SH-SY5Y (cell line): ENCODE data around the gene RREB1.

ENCODE experiments used
- GATA2 ChIP-seq: IDR thresholded peaks from 2 replicates; pipeline ENCODE4 v1.6.1; 2011; ENCODE audit warnings: mild to moderate bottlenecking, low read depth, low read length
- GATA3 ChIP-seq: IDR thresholded peaks from 2 replicates; pipeline ENCODE4 v1.6.1; 2011; ENCODE audit warnings: low read depth, mild to moderate bottlenecking, low read length, moderate library complexity

DNA sequence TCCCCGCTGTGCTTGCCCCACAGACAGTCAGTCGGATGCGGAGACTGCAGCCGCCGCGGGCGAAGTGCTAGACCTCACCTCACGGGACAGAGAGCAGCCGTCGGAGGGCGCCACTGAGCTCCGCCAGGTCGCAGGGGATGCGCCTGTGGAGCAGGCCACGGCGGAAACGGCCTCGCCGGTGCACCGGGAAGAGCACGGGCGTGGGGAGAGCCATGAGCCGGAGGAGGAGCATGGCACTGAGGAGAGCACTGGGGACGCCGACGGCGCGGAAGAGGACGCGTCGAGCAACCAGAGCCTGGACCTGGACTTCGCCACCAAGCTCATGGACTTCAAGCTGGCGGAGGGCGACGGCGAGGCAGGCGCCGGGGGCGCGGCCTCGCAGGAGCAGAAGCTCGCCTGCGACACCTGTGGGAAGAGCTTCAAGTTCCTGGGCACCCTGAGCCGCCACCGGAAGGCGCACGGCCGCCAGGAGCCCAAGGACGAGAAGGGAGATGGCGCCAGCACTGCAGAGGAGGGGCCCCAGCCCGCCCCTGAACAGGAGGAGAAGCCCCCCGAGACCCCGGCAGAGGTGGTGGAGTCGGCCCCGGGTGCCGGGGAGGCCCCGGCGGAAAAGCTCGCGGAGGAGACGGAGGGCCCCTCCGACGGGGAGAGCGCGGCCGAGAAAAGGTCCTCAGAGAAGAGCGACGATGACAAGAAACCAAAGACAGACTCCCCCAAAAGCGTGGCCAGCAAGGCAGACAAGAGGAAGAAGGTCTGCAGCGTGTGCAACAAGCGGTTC lies 138.8 kb downstream of the RREB1 start:
- TF ChIP-seq GATA2 (no peak), GATA3 (no peak)
